Nephron (organoid): ENCODE data around the gene MYEOV.

Experiments
- H3K27ac Mint-ChIP-seq, 3 experiments: 2 replicates each; pipeline ENCODE4 v1.8.0; 2020; ENCODE audit warnings: mixed read lengths in 3 of 3, mild to moderate bottlenecking in 2 of 3, moderate library complexity in 1 of 3
- H3K27me3 Mint-ChIP-seq: 2 replicates; pipeline ENCODE4 v1.8.0; 2021; ENCODE audit warnings: low read depth, mild to moderate bottlenecking, moderate library complexity, mixed read lengths
- H3K36me3 Mint-ChIP-seq: 2 replicates; pipeline ENCODE4 v1.8.0; 2020; ENCODE audit warnings: low read depth, mixed read lengths
- H3K4me1 Mint-ChIP-seq: 2 replicates; pipeline ENCODE4 v1.8.0; 2020; ENCODE audit warnings: mixed read lengths
- H3K4me3 Mint-ChIP-seq, 3 experiments: 2 replicates each; pipeline ENCODE4 v1.8.0; 2020; ENCODE audit warnings: mild to moderate bottlenecking in 3 of 3, mixed read lengths in 3 of 3, moderate library complexity in 2 of 3
- H3K9me3 Mint-ChIP-seq: 2 replicates; pipeline ENCODE4 v1.8.0; 2020; ENCODE audit warnings: mixed read lengths
- TF ChIP-seq, protein P1 (sequence below), 3 experiments: fragments of 200-600 bp; sonication (generic); IDR thresholded peaks; one replicate each; pipeline ENCODE4 v1.5.0; 2021; ENCODE audit warnings: antibody characterized with exemption in 3 of 3; ENCODE audit not compliant: unreplicated experiment in 3 of 3

MYEOV gene

GRCh38 chr11:69327741-69328191 lies 33.8 kb downstream of the MYEOV start:
- H3K4me3 Mint-ChIP-seq: no peak overlapping the region
- TF ChIP-seq, protein P1, sequence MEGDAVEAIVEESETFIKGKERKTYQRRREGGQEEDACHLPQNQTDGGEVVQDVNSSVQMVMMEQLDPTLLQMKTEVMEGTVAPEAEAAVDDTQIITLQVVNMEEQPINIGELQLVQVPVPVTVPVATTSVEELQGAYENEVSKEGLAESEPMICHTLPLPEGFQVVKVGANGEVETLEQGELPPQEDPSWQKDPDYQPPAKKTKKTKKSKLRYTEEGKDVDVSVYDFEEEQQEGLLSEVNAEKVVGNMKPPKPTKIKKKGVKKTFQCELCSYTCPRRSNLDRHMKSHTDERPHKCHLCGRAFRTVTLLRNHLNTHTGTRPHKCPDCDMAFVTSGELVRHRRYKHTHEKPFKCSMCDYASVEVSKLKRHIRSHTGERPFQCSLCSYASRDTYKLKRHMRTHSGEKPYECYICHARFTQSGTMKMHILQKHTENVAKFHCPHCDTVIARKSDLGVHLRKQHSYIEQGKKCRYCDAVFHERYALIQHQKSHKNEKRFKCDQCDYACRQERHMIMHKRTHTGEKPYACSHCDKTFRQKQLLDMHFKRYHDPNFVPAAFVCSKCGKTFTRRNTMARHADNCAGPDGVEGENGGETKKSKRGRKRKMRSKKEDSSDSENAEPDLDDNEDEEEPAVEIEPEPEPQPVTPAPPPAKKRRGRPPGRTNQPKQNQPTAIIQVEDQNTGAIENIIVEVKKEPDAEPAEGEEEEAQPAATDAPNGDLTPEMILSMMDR (IDR thresholded peaks at IDR 0.05; ENCODE audit: unreplicated experiment in 3 of 3): no peak
- no peak overlapping the region for H3K27ac Mint-ChIP-seq
- no peaks in the 10 kb centered on the region for H3K36me3 Mint-ChIP-seq
- H3K27me3 Mint-ChIP-seq: no peaks in the 10 kb centered on the region
- no peaks in the 10 kb centered on the region for H3K4me1 Mint-ChIP-seq
- no peaks in the 10 kb centered on the region for H3K9me3 Mint-ChIP-seq

DNA sequence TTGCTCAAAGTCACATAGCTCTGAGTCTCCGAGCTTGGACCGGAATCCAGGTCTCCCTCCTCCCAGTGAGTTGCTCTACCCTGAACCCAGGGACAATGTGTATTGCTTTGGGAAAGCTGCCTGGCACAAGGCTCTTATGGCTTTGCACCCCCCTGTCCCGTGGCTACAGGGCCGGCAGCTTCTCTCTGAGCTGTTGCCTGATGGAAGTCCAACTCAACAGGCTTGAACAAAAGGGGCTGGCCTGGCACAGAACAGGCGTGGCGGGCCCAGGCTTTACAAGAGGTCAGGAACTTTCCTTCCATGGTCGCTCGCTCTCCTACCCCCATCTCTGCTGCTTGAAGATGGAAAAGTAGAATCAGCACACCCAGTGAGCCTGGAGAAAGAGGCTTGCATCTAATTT lies 34.3 kb downstream of the MYEOV start:
- Mint-ChIP-seq H3K36me3 (no peaks in the 10 kb centered on the region), H3K4me1 (no peaks in the 10 kb centered on the region), H3K4me3 (no peak overlapping the region), H3K9me3 (no peaks in the 10 kb centered on the region), H3K27ac (no peak overlapping the region), H3K27me3 (no peaks in the 10 kb centered on the region)
- TF ChIP-seq, protein P1 (IDR thresholded peaks at IDR 0.05; ENCODE audit: unreplicated experiment in 3 of 3): no peak

- Mint-ChIP-seq H3K27ac (no peak overlapping the region), H3K4me3 (no peak overlapping the region), H3K36me3 (no peaks in the 10 kb centered on the region), H3K4me1 (peaks cover 5% of the 10 kb centered on the region), H3K27me3 (no peaks in the 10 kb centered on the region), H3K9me3 (no peaks in the 10 kb centered on the region)
- TF ChIP-seq, protein P1 (IDR thresholded peaks at IDR 0.05; ENCODE audit: unreplicated experiment in 3 of 3): no peak
Measured at GRCh38 chr11:69329581-69329980, 35.6 kb downstream of the MYEOV start.

- Mint-ChIP-seq H3K4me3 (no peak overlapping the region), H3K9me3 (no peaks in the 10 kb centered on the region), H3K27me3 (no peaks in the 10 kb centered on the region), H3K27ac (no peak overlapping the region), H3K36me3 (no peaks in the 10 kb centered on the region), H3K4me1 (peaks cover 5% of the 10 kb centered on the region)
- TF ChIP-seq, protein P1 (IDR thresholded peaks at IDR 0.05; ENCODE audit: unreplicated experiment in 3 of 3): no peak
Measured at GRCh38 chr11:69330330-69330729, 36.4 kb downstream of the MYEOV start.

- peaks cover 3% of the 10 kb centered on the region for H3K27me3 Mint-ChIP-seq
- TF ChIP-seq, protein P1 (IDR thresholded peaks at IDR 0.05; ENCODE audit: unreplicated experiment in 3 of 3): no peak
- no peaks in the 10 kb centered on the region for H3K9me3 Mint-ChIP-seq
- no peaks in the 10 kb centered on the region for H3K36me3 Mint-ChIP-seq
- peaks cover 10% of the 10 kb centered on the region for H3K4me1 Mint-ChIP-seq
- H3K4me3 Mint-ChIP-seq: no peak overlapping the region
- no peak overlapping the region for H3K27ac Mint-ChIP-seq
Measured at GRCh38 chr11:69333149-69333710, 39.3 kb downstream of the MYEOV start.

DNA sequence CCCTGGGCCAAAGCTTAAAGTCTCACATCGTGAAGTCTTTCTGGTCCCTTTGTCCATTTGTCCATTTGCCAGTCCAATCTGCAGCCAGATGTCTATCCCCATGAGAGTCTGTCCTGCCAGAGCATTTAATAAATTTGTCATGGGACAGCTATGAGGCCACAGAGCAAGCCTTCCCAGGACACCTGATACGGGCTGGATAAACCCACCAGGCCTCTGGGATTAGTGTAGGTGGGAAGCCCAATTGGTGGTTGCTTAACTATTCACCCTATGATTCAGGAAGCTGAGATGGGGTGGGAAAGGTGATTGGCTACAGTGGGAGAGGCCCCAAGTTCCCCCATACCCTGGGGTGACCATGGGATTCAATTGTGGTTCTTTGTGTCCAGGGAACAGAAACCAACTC lies 39.9 kb downstream of the MYEOV start:
- Mint-ChIP-seq H3K9me3 (no peaks in the 10 kb centered on the region), H3K4me3 (no peak overlapping the region), H3K36me3 (no peaks in the 10 kb centered on the region), H3K4me1 (peaks cover 10% of the 10 kb centered on the region), H3K27ac (no peak overlapping the region), H3K27me3 (peaks cover 6% of the 10 kb centered on the region)
- TF ChIP-seq, protein P1 (IDR thresholded peaks at IDR 0.05; ENCODE audit: unreplicated experiment in 3 of 3): no peak
